B cell (primary cell): ENCODE results near the gene LMO1. TPM values are rescaled to one million over a fixed set of nuclear protein-coding genes. Genes with fewer than 3 reads are reported as not detected.

Experiments used
- ATAC-seq: fragments of 200-7000 bp; cut with Tn5 transposase; one replicate; pipeline ENCODE4 v1.10.0; 2021; ENCODE audit warnings: low read depth, mild to moderate bottlenecking, moderate number of reproducible peaks, moderate library complexity
- CTCF ChIA-PET: fragments of 350-600 bp; sonication (Branson Sonifier 250); formaldehyde crosslinking; loops from one replicate; lab custom pipeline; 2021; ENCODE audit warnings: antibody characterized with exemption, inconsistent platforms; lab: Charles Lee
- POLR2A ChIA-PET: fragments of 350-600 bp; sonication (Branson Sonifier 250); formaldehyde crosslinking; loops from one replicate; lab custom pipeline; 2021; ENCODE audit warnings: antibody characterized with exemption; lab: Charles Lee
- DNase-seq: peaks from one replicate; pipeline ENCODE4 v3.0.0; 2013
- H2AFZ ChIP-seq: 2 replicates; pipeline ENCODE4 v1.6.1; 2012; ENCODE audit warnings: mild to moderate bottlenecking, low read depth, low read length; ENCODE audit not compliant: insufficient read depth, poor library complexity, severe bottlenecking
- H3K27ac ChIP-seq, 2 donors: 1 replicate in 1 of 2; 2 replicates in 1 of 2; pipeline ENCODE4 v1.5.1; 2012 to 2013; ENCODE audit warnings: low read length in 2 of 2, mild to moderate bottlenecking in 2 of 2, moderate library complexity in 1 of 2
- H3K27me3 ChIP-seq, 4 experiments: fragments of 200-600 bp in 1 of 4; sonication (generic) in 1 of 4; replicated peaks in 1 of 4; 1 replicate in 2 of 4; 2 replicates in 2 of 4; pipeline versions ENCODE4 v1.6.1 to v1.7.0; 2013 to 2016; ENCODE audit warnings: low read length in 3 of 4, mild to moderate bottlenecking in 2 of 4, mixed read lengths in 1 of 4, moderate library complexity in 1 of 4; ENCODE audit not compliant: insufficient read depth in 4 of 4, control insufficient read depth in 3 of 4; ENCODE audit errors: control extremely low read depth in 1 of 4
- H3K36me3 ChIP-seq, 2 experiments: replicated peaks in 1 of 2; 1 replicate in 1 of 2; 2 replicates in 1 of 2; pipeline versions ENCODE4 v1.6.1 to v1.7.1; 2013; ENCODE audit warnings: low read length in 1 of 2; ENCODE audit not compliant: insufficient read depth in 2 of 2, control insufficient read depth in 1 of 2; ENCODE audit errors: control extremely low read depth in 1 of 2, extremely low read depth in 1 of 2
- H3K4me1 ChIP-seq, 2 donors: fragments of 200-600 bp in 1 of 2; sonication (generic) in 1 of 2; 1 replicate in 1 of 2; 2 replicates in 1 of 2; pipeline versions ENCODE4 v1.5.1 to v1.6.1; 2013 to 2017; ENCODE audit warnings: low read length in 2 of 2; ENCODE audit not compliant: control insufficient read depth in 2 of 2, insufficient read depth in 2 of 2
- H3K4me2 ChIP-seq: replicated peaks from 2 replicates; pipeline ENCODE3; 2012; ENCODE audit warnings: mild to moderate bottlenecking, low read depth, low read length; ENCODE audit not compliant: poor library complexity, severe bottlenecking
- H3K4me3 ChIP-seq, 5 experiments: fragments of 200-600 bp in 1 of 5; sonication (generic) in 1 of 5; 1 replicate in 3 of 5; 2 replicates in 2 of 5; pipeline versions ENCODE4 v1.5.1 to v1.7.0; 2011 to 2016; ENCODE audit warnings: low read length in 4 of 5, mild to moderate bottlenecking in 4 of 5, low read depth in 2 of 5, control low read depth in 1 of 5, moderate library complexity in 1 of 5; ENCODE audit not compliant: insufficient read depth in 1 of 5; ENCODE audit errors: control extremely low read depth in 1 of 5, extremely low read depth in 1 of 5
- H3K79me2 ChIP-seq: fragments of 200-600 bp; sonication (generic); one replicate; pipeline ENCODE4 v1.6.0; 2016; ENCODE audit warnings: low read length; ENCODE audit not compliant: control insufficient read depth, insufficient read depth
- H3K9ac ChIP-seq: fragments of 200-600 bp; sonication (generic); 2 replicates; pipeline ENCODE4 v1.6.1; 2017; ENCODE audit warnings: mild to moderate bottlenecking, low read length, moderate library complexity
- H3K9me3 ChIP-seq, 3 donors: one replicate each; pipeline versions ENCODE4 v1.6.1 to v1.7.1; 2013; ENCODE audit warnings: low read length in 2 of 3; ENCODE audit not compliant: control insufficient read depth in 2 of 3, insufficient read depth in 1 of 3; ENCODE audit errors: control extremely low read depth in 1 of 3
- H4K20me1 ChIP-seq: 2 replicates; pipeline ENCODE4 v1.6.0; 2012; ENCODE audit warnings: mild to moderate bottlenecking, low read length; ENCODE audit not compliant: insufficient read depth, control insufficient read depth, poor library complexity, severe bottlenecking
- H3K27ac Mint-ChIP-seq: one replicate; pipeline ENCODE4 v1.8.0; 2021; ENCODE audit warnings: mixed read lengths
- H3K27me3 Mint-ChIP-seq: one replicate; pipeline ENCODE4 v1.8.0; 2021; ENCODE audit warnings: mixed read lengths
- H3K4me1 Mint-ChIP-seq: one replicate; pipeline ENCODE4 v1.8.0; 2021; ENCODE audit warnings: mixed read lengths
- H3K4me3 Mint-ChIP-seq: one replicate; pipeline ENCODE4 v1.8.0; 2021; ENCODE audit warnings: mixed read lengths
- H3K9me3 Mint-ChIP-seq: one replicate; pipeline ENCODE4 v1.8.0; 2022; ENCODE audit warnings: mixed read lengths; ENCODE audit not compliant: insufficient read depth
- EZH2 ChIP-seq: IDR thresholded peaks from 2 replicates; pipeline ENCODE4 v1.6.1; 2012; ENCODE audit warnings: borderline replicate concordance, low read depth, mild to moderate bottlenecking, moderate library complexity, low read length; ENCODE audit not compliant: insufficient read depth, poor library complexity, severe bottlenecking
- WGBS: methylation state at CpG from one replicate; pipeline ENCODE4 v1.1.5; 2013; ENCODE audit warnings: missing lambda C conversion rate; ENCODE audit not compliant: insufficient coverage; 5-methylcytosine and 5-hydroxymethylcytosine counted together
- intact Hi-C: fragments of 100-400 bp; cut with micrococcal nuclease; formaldehyde crosslinking; loops from one replicate; pipeline ENCODE4 v1.10.0; 2022
- polyA plus RNA-seq: library from polyadenylated mRNA; depleted of rRNA; stranded (reverse); fragments of >200 nt; gene quantifications from 2 replicates; pipeline ENCODE4 v1.2.3, GENCODE V29; 2012
- total RNA-seq, 2 donors: library from RNA; stranded (reverse); fragments of 120-200 nt in 1 of 2; gene quantifications; 1 replicate in 1 of 2; 2 replicates in 1 of 2; pipeline versions ENCODE4 v1.2.3 to v1.2.4, GENCODE V29; 2013 to 2022
- TF ChIP-seq, protein P1 (sequence below): fragments of 200-600 bp; IDR thresholded peaks from one replicate; pipeline ENCODE4 v1.8.0; 2022; ENCODE audit warnings: antibody characterized with exemption, mild to moderate bottlenecking

The LMO1 gene
- total and polyA plus RNA-seq, 2 donors (not counting 1 experiment from before 2014, with no cell fraction given) = 0.22 TPM; not detected in 1

DNA sequence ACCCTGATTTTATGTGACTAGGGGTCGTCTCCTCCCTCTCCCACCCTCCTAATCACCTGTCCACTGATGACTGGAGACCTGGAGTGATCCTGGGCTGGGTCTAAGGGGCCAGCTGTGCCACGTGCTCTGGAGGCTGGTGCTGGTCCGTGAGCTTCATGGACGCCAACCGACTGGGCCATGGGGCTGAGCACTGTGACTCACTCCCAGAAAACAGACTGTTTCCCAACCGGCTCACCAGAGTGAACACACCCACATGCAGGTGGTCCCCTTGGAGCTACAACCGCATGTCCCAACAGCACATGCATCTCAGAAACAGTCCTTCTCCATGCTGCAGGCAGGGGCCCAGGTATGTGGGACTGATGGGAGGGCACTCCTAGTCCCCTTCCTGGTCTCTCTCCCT is 14.0 kb upstream of the LMO1 start:
- intact Hi-C loops = no loop called here
- TF ChIP-seq, protein P1, sequence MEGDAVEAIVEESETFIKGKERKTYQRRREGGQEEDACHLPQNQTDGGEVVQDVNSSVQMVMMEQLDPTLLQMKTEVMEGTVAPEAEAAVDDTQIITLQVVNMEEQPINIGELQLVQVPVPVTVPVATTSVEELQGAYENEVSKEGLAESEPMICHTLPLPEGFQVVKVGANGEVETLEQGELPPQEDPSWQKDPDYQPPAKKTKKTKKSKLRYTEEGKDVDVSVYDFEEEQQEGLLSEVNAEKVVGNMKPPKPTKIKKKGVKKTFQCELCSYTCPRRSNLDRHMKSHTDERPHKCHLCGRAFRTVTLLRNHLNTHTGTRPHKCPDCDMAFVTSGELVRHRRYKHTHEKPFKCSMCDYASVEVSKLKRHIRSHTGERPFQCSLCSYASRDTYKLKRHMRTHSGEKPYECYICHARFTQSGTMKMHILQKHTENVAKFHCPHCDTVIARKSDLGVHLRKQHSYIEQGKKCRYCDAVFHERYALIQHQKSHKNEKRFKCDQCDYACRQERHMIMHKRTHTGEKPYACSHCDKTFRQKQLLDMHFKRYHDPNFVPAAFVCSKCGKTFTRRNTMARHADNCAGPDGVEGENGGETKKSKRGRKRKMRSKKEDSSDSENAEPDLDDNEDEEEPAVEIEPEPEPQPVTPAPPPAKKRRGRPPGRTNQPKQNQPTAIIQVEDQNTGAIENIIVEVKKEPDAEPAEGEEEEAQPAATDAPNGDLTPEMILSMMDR = no peak
- no peak for TF ChIP-seq EZH2
- Histone ChIP-seq H3K4me3 (no peak overlapping the region), H3K27ac (no peak overlapping the region), H3K4me2 (no peak overlapping the region), H2AFZ (no peak overlapping the region), H3K9ac (no peak overlapping the region), H3K9me3 (no peaks in the 10 kb centered on the region), H3K79me2 (no peaks in the 10 kb centered on the region), H3K4me1 (no peaks in the 10 kb centered on the region), H3K36me3 (no peaks in the 10 kb centered on the region), H4K20me1 (no peaks in the 10 kb centered on the region), H3K27me3 (peaks cover 0 to 5% (median 3%) of the 10 kb centered on the region in 4 experiments)
- ATAC-seq = no peak
- ChIA-PET CTCF (interaction anchor here (1.8 kb wide), 1 partner anchor 14 kb away, joined by 6 read pairs; the partner anchor contains the start of gene LMO1), POLR2A (no interaction called here)
- no peak overlapping the region for H3K4me3 Mint-ChIP-seq
- peaks cover 1% of the 10 kb centered on the region for H3K4me1 Mint-ChIP-seq
- no peak for DNase-seq
- H3K27ac Mint-ChIP-seq = no peak overlapping the region
- H3K27me3 Mint-ChIP-seq = peaks cover 26% of the 10 kb centered on the region
- H3K9me3 Mint-ChIP-seq = no peaks in the 10 kb centered on the region
- WGBS = 86% methylated on average over 5 of the region's 7 CpGs

DNA sequence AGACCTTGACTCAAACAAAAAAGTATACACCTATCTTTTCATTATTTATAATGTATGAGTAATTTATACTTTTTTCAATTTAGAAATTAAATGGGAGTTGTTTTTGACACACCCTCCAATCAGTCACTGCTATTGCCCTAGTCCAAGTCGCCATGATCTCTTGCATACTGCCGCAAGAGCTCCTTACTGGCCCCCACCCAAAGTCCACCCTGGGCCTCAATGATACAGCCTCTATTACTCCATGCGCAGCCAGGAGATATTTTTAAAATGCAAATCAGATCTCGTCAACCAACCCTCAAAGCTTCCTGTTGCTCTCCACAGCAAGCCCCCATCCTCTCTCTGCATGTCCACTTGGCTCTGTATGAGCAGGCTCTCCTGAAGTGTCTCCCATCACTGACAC is 12.8 kb upstream of the LMO1 start:
- no peak for DNase-seq
- Histone ChIP-seq H3K4me1 (no peaks in the 10 kb centered on the region), H3K9me3 (no peaks in the 10 kb centered on the region), H3K79me2 (no peaks in the 10 kb centered on the region), H3K27me3 (peaks cover 0 to 5% (median 3%) of the 10 kb centered on the region in 4 experiments), H3K36me3 (no peaks in the 10 kb centered on the region), H2AFZ (no peak overlapping the region), H3K27ac (no peak overlapping the region), H3K9ac (no peak overlapping the region), H4K20me1 (no peaks in the 10 kb centered on the region), H3K4me3 (no peak overlapping the region), H3K4me2 (no peak overlapping the region)
- CTCF ChIA-PET = interaction anchor here (1.8 kb wide), 1 partner anchor 13 kb away, joined by 6 read pairs; the partner anchor contains the start of gene LMO1
- peaks cover 1% of the 10 kb centered on the region for H3K4me1 Mint-ChIP-seq
- 78% methylated on average over 4 of the region's 4 CpGs for WGBS
- TF ChIP-seq, protein P1 = no peak
- TF ChIP-seq EZH2 = no peak
- POLR2A ChIA-PET = no interaction called here
- intact Hi-C loops = no loop called here
- H3K27ac Mint-ChIP-seq = no peak overlapping the region
- H3K27me3 Mint-ChIP-seq = peaks cover 31% of the 10 kb centered on the region
- no peak overlapping the region for H3K4me3 Mint-ChIP-seq
- no peaks in the 10 kb centered on the region for H3K9me3 Mint-ChIP-seq
- ATAC-seq = no peak
